DMS53 (cell line): ENCODE measurements around the gene PSMB5.

Source experiments
- DNase-seq: peaks from one replicate; lab custom pipeline; 2025; lab: John Stamatoyannopoulos, UW

PSMB5 gene

DNA sequence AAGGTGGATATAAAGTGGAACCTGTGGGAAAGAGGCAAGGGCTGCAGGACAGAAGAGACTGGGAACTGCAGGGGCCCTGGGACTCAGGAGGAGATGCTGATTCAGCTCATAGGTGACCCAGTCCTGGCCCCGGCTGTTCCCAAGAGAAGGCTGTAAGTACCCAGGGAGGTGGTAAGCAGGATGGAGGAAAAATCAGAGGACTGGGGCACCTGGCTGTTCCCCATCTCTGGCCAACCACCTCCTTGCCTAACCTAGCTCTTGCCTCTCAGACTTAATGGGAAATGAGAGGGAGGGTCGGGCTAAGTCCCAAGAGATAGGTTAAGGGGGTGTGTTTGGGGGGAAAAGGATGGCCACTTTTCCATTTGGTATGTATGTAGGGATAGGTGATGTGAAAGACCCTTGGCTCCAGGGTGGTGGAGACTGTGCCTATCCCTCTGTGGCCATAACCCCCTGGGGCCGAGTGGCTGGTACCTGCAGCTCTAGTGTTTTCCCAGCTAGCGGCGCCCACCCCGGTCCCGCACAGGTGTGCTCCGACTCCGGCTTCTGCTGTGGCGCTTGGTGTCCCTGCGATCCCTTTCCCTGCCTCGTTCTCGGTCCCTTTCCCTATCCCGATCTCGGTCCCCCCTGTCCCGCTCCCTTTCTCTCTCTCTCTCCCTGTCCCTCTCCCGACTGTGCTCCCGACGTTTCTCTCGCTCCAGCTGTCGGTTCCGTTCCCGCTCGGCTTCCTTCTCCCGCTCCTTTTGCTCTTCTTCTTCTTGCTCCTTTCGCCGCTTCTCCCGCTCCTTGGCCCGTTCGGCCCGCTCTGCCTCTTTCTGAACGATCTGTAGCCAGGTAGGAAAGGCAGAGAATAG, 24.2 kb upstream of the PSMB5 start:
- DNase-seq, result no peak

DNA sequence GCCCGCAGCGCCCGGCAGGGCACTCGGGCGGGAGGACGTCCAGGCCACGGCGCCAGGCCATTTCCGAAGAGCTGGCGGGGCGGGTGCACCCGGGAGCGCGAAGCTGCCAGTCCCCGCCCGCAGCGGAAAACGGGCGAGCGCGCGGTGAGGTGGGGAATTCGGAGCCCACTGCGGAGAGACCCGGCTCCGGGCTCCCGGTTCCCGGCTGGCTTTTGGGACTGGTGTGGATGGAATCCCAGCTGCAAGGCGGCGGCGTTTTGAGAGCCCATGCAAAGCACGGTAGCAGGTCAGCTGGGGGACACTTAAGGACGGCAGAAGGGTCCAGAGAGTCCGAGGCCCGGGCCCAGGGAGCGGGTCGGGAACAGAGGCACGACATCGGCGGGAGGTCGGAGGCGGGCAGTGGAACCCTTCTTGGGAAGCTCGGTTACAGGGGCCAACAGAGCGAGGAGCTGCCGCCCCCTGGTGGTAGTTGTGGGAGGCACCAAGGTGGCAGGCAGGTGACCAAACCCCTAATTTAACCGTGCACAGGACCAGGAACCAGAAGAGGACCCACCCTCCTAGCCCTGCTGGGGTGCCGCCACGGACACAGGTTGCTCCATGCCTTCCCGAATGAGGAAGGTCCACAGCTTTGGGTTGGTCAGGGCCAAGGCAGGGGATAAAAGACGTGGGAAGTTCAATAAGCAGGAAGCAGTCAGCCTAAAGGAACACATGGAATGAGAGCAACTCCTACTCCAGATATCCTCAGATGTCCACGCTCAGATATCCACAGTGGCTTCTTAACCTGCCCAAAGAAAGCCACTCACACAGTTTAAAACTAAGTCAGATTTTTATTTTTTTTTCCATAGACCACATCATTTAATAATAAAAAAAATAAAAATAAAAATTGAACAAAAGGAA, 23.3 kb upstream of the PSMB5 start:
- no peak for DNase-seq

DNA sequence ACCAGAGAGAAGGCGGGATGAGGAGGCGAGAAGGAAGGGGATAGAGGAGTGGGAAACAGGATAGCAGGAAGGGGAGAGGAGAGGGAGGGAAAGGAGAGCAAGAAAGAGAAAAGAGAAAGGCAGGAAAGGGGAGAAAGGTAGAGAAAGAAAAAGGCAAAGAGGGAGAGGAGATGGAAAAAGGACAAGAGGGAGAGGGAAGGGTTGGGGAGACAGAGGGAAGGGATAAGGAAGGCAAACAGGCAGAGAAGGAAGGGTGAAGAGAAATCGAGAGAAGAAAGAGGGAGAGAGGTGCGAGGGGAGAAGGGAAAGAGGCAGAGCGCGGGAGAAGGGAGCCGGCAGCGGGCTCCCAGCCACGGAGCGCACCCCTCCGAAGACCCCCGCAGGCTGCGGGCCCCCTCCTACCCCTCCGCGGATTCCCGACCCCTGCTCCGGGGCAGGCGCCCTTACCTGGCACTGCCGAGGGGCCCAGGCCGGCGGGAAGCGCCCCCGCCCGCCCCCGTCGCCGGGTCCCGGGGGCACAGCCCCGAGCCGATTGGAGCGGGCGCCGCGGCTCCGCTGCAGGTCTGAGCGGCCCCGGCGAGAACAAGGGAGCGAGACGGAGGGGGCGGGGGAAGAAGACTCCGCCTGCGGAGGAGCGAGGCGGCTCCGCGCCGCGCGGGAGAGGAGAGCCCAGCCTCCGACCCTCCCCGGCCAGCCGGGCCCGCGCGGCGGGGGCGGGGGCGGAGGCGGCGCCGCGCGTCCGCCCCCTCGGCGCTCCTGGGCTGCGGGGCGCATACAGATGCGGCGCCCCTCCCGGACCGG, 22.5 kb upstream of the PSMB5 start, which contains the start of gene CDH24:
CDH24 (minus strand) TSS at position 565 of the 801 bp plus-strand sequence. CDS start 1,787 bp downstream, outside the sequence.
- DNase-seq, result no peak

DNA sequence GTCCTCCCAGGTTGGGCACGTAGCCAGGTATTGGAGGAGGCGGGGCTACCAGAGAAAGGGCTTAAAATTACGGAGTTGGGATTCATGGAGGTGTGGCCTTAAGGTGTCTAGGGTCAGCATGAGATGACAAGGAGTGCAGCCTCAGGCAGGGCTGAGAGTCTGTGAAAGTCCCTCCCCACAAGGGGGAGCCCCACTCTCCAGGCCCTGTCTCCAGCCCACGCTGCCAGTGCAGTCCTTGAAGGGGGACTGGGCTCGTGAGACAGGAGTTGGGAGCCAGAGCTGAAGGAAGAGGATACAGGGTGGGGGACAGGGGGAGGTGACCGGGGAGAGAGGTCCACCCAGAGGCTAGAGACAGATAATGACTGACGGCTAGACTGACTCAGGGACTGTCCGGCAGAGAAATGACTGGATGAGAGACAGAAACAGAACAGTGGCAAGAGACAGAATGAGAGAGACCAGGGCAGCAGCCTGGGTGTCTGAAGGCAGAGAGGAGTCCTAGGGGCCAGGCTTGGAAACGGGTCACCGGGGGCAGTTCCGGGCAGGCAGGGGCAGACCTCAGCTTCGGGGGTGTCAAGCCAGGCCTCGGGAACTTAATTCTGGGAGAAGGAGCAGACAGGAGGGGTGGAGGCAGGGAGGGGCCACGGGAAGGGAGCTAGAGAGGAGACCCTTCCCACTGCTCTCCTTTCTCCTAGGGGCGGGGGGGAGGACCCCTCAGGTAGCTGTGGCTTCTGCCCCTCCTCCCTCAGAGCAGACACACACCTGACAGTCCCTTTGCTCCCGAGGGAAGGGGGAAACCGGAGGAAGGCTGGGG, 21.6 kb upstream of the PSMB5 start:
- no peak for DNase-seq

DNA sequence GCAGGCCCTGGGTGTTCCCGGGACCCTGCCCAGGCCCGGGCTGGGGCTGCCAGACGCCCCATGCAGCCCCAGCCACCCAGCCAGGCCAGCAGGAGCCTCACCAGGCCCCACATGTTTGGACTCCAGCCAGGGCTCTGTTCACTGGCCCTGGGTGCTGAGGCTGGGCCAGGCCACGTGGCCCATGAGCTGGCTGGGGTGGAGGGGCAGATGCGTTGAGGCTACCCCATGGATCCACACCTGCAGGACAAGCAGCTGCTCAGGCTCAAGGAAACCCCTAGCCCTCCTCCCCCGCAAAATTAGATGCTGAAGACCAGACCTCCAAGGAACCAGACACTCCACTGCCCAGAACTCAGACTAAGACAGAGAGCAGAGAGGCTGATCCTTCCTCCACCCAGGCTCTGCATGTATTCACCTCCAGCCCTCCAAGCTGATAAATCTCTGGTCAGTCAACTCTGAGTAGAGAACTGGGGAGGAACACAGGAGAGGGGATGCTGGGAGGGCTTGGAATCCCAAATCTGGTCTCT, 21.0 kb upstream of the PSMB5 start:
- no peak for DNase-seq

DNA sequence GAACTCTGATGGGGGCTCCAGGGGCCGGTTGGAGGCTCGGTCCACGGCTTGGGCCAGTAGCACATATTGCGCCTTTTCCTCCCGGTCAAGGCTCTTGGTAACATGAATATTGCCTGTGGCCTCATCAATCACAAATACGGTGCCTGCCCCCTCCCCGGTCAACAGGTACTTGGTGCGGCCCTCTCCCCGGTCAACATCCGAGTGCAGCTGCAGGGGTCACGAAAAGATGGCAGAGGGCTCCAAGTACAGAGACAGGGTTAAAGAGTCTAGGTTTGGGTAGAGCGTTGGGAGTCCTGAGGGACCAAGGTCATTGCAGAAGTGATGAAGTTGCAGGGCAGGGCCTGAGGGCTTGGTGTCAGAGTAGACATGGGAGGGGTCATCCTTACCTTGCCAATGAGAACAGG, 20.4 kb upstream of the PSMB5 start:
- DNase-seq, result no peak

DNA sequence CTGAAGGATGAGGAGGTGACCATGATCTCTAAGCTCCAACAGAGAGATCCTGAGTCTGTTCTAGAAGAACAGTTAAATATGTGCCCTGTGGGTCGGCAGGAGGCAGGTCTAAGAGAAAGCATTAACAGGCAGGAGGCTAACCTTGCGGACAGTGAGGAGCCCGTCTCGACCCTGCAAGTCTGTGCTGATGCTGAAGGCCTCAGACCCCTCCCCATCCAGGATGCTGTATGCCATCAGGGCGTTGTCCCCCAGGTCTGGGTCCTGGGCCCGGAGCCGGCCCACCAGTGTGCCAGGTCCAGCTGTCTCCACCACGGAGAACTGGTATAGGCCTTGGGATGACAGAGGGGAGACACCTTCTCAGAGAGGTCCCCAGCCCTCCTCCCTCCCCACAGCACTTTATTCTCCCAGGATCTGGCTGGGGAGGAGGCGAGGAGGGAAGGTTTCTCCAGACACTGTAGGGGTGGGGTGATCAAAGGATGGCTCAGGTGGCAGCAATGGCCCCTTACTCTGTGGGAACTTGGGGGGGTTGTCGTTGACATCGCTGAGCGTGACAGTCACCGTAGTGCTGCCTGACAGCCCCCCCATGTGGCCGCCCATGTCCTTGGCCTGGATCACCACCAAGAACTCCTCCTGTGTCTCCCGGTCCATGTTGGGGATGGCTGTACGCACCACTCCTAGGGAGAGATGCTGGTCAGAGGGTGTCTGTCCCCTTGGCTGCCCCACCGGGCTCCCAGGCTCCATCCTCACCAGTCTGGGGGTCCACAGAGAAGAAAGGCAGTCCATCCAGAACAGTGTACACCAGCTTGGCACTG, 19.5 kb upstream of the PSMB5 start:
- no peak for DNase-seq

DNA sequence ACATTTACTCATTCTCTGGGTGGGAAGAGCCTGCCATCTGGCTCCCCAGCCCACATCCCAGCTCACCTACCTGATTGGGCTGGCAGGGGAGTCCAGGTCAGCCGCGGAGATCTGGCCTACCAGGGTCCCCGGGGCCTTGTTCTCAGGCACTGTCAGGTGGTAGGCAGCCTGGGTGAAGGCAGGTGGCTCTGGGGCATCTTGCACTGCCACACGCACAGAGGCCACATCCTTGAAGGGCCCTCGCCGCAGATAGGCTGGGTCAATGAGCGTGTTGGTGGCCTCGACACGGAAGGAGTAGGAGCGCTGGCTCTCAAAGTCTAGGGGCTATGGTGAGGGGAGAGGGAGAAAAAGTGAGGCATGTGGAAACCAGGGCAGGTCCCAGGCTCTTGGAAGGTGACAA, 18.7 kb upstream of the PSMB5 start:
- no peak for DNase-seq

DNA sequence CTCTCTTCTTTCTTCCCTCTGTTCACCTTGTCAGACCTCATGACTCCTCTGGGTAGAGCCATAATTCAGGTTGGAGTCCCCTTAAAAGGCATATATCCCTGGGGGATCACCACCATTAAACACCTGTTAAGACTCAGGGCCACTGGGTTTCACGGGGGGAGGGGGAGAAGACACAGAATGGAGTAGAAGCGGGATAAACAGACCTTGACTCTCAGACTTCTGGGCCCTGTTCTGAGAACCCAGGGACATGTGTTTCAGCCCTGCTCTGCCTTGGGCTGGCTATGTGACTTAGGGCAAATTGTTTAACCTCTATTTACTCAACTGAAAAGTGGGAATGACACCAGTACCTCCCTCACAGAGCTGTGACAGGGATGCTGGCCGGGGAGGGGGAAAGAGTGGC, 18.0 kb upstream of the PSMB5 start:
- no peak for DNase-seq

DNA sequence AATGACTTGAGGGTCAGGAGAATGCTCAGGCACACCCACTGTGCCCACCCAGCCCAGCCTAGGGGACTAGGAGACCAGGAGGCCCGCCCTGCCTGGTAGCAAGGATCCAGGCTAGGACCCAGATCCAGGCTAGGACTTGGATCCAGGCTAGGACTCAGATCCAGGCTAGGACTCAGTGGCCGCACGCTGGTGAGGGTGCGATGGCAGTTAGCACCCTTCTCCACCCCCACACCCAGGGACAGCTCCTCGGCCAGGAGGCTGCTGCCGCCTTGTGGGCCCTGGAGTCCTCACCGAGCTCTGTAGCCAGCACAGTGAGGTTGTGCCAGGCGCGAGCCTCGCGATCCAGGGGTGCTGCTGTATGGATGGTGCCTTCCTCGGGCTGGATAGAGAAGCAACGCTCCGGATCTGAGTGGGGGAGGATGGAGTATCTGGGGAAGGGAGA, 17.5 kb upstream of the PSMB5 start:
- no peak for DNase-seq

DNA sequence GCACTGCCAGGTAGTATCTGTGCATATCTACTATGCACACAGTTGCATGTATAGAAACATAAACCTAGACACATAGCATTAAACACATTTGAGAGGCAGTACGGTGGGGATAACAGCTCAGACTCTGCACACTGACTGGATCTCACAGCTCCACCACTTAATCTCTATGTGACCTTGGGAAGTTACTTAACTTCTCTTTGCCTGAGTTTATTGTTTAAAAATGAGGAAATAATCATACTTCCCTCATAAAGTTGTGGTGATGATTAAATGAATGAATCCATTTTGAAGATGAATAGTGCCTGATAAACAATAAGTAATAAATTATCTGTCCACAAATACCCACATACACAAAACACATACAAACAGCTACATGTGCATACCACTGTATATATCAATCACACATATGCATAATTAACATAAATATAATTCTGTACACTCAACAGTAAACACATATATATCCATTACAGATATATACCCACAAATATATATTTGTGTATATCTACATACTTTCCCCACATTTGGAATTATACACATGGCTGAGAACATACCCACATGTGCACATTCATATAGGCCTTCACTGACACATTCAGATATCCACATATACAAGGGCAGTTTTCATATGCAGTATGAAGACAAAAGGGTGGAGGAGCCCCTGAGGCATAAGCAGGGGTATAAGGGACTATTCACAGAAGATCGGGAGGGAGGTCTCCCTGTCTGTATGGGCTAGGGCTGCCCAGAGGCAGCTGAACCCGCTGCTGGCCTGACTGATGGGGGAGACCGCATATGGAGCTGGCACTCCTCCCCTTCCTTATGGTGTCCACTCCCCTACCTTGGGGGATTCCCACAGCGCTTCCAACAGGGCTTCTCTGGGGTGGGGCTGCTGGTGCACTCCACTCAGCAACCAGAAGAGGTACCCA, 16.7 kb upstream of the PSMB5 start:
- no peak for DNase-seq

DNA sequence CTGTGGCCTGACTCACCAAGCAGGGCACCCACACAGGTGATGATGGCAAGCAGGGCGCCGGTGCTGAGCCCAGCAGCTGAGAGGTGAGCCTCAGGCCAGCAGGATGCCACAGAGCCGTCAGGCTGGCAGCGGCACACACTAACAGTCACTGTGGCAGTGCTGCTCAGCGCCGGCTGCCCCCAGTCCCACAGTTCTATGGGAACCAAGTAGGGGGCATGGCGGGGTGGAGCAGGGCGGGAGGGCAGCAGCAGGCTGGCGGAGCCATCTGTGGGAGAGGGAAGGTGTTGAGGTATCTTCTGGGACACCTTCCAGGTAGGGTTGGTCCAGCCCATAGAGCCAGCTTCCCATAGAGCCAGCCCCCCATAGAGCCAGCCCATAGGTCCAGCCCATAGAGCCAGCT, 14.3 kb upstream of the PSMB5 start:
- DNase-seq, result no peak

DNA sequence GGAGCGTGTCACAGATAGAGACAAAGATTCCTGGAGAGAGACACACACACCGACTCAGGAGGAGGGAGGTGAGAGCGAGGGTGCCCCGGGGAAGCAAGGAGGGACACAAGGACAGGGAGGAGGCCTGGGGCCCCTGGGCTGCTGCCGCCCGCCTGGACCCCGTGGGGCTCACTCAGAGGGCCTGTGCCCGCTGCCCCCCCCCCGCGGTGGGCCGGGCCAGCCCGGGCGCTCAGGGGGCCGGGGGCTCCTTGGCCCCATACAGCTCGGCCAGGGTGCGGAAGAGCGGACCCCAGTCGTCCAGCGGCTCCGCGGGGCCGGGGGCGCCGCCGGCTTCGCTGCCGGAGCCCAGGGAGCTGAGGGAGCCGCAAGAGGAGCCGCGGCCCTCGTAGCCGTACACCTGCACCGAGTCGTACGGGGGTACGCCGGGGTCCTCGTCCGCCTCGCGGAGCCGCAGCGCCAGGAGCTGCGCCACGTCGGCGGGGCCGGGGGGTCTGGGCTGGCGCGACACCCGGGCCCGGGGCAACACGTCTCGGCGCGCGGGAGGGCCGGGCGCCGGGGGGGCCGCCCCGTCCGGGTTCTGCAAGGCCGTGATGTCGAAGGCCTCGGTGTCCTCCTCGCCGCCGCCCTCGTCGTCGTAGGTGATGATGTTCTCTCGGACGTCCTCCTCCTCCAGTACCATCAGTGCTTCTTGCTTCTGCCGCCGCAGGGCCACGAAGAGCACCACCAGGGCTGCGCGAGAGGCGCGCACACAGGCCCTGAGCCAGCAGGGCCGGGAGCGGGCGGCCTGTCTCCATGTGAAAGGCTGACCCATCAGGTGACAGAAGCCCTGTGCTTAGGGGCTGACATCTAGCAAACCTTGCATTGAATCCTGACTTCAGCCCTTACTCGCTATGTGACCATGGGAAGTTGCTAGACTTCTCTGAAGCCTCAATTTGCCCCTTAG, 13.3 kb upstream of the PSMB5 start:
- DNase-seq, result no peak

DNA sequence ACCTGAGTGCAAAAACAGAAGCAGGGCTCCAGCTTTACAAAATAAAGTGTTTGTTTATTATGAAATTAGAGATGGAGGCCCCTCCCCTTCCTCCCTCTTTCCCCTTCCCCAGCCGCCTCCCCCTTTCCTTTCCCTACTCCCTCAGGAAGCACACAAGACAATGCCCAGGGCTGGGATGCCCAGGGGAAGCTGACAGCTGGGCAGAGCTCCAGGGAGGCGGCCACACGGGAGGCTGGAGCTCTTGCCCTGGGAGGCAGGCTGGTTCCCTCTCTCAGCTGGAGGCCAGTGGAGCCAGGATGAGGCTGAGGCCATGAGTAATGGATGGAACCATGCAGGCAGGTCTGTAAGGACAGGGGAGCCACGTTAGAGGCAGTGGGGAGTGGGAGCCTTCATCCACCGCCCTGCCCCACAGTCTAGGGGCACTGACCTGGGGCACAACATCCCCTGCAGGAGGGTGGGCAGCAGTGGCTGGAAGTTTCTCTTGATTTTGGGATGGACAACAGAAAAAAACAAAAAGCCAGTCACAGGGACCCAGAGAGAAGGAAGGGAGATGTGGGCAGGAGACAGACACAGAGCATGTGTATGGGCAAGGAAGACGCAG, 12.4 kb upstream of the PSMB5 start:
- no peak for DNase-seq

DNA sequence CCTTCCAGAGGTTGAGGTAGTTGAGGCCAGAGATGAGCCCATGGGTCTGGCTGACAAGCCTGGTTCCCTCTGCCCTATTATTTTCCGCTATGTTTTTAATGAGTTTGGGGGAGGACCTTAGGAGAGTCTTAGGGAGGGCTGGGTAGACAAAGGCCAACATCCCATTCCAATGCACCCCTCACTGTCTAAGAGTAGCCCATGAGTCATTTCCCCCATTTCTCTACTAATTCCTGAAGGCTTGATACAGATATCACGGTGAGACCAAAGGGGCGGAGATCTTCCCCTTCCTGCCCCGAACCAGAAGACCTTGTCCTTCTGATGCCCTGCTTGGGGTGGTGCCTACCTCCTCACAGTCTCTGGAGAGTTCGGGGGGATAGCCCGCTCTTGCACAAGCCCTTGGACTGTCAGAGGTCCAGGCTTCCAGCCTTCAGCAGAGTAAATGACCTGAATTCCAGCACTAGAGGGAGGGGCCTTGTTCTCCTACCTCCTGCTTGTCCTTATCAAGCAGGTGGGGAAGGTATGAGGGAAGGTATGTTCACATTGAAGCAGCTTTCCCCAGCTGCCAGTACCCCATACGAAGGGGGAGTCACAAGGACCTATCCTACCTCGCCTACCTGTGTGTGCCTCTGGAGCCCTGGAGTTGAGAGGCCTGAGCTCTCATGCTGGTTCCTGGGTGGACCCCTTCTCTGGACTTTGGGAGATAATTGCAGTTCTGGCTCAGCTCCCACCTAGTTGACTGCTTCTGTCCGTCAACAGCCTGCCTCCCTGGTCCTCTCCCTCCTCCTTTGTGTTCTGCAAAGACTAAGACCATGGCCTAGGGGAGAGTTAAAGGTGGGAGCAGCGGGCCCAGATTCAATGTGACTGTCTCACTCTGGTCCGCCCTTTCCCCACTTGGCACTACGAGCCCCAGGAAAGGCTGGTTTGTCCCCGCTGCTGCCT, 11.0 kb upstream of the PSMB5 start:
- no peak for DNase-seq

DNA sequence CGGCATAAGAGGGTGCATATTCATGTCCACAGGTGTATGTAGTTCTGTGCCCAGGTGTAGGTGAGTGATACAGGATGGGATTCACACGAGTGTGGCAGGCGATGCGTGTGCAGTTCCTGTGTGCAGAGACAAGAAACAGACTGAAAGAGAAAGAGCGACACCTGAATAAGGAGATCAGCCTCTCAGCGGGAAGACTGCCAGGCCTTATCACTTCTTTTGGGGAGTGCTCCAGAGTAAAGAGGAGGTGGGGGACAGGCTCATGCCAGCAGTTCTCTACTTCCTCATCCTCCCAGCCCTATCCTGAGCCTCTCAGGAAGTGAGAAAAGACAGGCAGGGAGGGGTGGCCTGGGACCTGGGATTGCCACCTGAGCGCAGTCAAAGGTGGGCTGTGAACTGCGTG, 10.1 kb upstream of the PSMB5 start:
- DNase-seq, result no peak
